H1 (cell line): ENCODE results near the gene LPP. TPM values are rescaled to one million over a fixed set of nuclear protein-coding genes. Genes with fewer than 3 reads are reported as not detected.

Source experiments
- CHD7 ChIP-seq: fragments of 300-600 bp; sonication (generic); IDR thresholded peaks from 2 replicates; pipeline ENCODE4 v1.7.1; 2012; ENCODE audit warnings: low read length, moderate library complexity, mild to moderate bottlenecking, inconsistent platforms; ENCODE audit not compliant: insufficient replicate concordance
- HDAC2 ChIP-seq, 2 experiments: fragments of 300-600 bp in 1 of 2; sonication (generic) in 1 of 2; IDR thresholded peaks; 2 replicates each; pipeline ENCODE4 v1.6.1; 2011 to 2012; ENCODE audit warnings: low read depth in 2 of 2, low read length in 2 of 2, mild to moderate bottlenecking in 2 of 2, moderate library complexity in 2 of 2, borderline replicate concordance in 1 of 2, inconsistent platforms in 1 of 2
- MAX ChIP-seq: IDR thresholded peaks from 2 replicates; pipeline ENCODE4 v1.6.1; 2012; ENCODE audit warnings: inconsistent platforms
- POLR2A ChIP-seq, 2 experiments: IDR thresholded peaks; 1 replicate in 1 of 2; 2 replicates in 1 of 2; pipeline ENCODE4 v1.6.1; 2011; ENCODE audit warnings: low read depth in 2 of 2, low read length in 2 of 2, mild to moderate bottlenecking in 2 of 2; ENCODE audit errors: control extremely low read depth in 1 of 2
- POLR2AphosphoS5 ChIP-seq: IDR thresholded peaks from 2 replicates; pipeline ENCODE4 v1.6.1; 2011; ENCODE audit warnings: low read depth, low read length
- SIX5 ChIP-seq: IDR thresholded peaks from 2 replicates; pipeline ENCODE4 v1.6.1; 2011; ENCODE audit warnings: mild to moderate bottlenecking, low read depth, low read length
- TEAD4 ChIP-seq: IDR thresholded peaks from 2 replicates; pipeline ENCODE4 v1.6.1; 2012; ENCODE audit warnings: low read depth, low read length, inconsistent platforms, mixed read lengths
- polyA plus RNA-seq, 7 experiments: library from polyadenylated mRNA; depleted of rRNA in 3 of 7; stranded (reverse) in 5 of 7; unstranded in 2 of 7; fragments of >200 nt in 5 of 7; fragments of 200-250 nt in 2 of 7; gene quantifications; 1 replicate in 5 of 7; 2 replicates in 1 of 7; 4 replicates in 1 of 7; pipeline versions ENCODE4 v1.2.1 to v1.2.3, GENCODE V29; 2011 to 2013; ENCODE audit warnings: missing spikeins in 2 of 7, mixed read lengths in 2 of 7
- total RNA-seq: library from RNA; stranded (reverse); fragmentation: NEBNext Ultra II Directional; extraction: Animal tissue kit (Norgen Biotek cat#: 25700); gene quantifications from 2 replicates; pipeline ENCODE4 v1.2.1, GENCODE V29; 2021

LPP gene
- total and polyA plus RNA-seq, 2 of the 8 experiments (the other 6 are each of a cell fraction or from before 2014, with no cell fraction given): 10.0 to 53.3 TPM

GRCh38 chr3:188257384-188258026 is 103.5 kb downstream of the LPP start (continued):
- no peak for TF ChIP-seq CHD7
- no peak for TF ChIP-seq HDAC2 (IDR thresholded peaks at IDR 0.05; ENCODE audit: borderline replicate concordance in 1 of 2, low read depth in 2 of 2, low read length in 2 of 2)
- no peak for TF ChIP-seq MAX
- TF ChIP-seq TEAD4: no peak
- no peak for TF ChIP-seq POLR2A (IDR thresholded peaks at IDR 0.05; ENCODE audit: control extremely low read depth in 1 of 2, low read depth in 2 of 2, low read length in 2 of 2)
- no peak for TF ChIP-seq POLR2AphosphoS5
- TF ChIP-seq SIX5: no peak
